ENCODE results near the gene RAB8A. TPM values are rescaled to one million over a fixed set of nuclear protein-coding genes. Genes with fewer than 3 reads are reported as not detected.

The RAB8A gene
- total and polyA plus RNA-seq, 9 of the 15 experiments (the other 6 are each of a cell fraction or from before 2014, with no cell fraction given) = 11.2 to 102 (median 53.2) TPM

DNA sequence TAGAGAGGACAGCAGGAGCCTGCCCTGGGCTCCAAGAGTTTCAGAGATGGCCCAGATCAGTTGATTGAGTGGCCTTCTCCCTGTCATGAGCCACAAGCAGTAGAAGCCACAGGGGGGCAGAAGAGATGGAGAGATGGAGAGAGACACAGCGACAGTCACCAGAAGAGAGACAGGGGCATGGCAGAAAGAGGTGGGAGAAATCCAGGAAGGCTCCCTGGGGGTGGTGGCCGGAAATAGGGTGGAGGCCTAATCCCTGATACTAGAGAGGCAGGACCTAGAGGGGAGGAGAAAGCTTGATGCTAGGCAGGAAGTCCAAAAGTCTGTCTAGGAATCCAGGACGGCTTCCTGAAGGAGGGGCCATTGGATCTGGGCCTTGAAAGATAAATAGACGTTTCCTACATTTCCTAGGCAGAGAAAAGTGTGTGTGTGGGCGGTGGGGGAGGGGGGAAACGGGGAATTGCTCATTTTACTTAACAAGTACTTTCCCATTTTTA lies 45.0 kb upstream of the RAB8A start (continued):
- TF ChIP-seq RFX1 (IDR thresholded peaks at IDR 0.05) (no peak), LCOR (CRISPR knock-in tag; IDR thresholded peaks at IDR 0.05) (no peak), PPARD (CRISPR knock-in tag; IDR thresholded peaks at IDR 0.05) (no peak), GTF2A2 (tag; IDR thresholded peaks at IDR 0.05) (no peak), NCOA4 (IDR thresholded peaks at IDR 0.05; ENCODE audit: partially characterized antibody) (no peak), SP1 (CRISPR knock-in tag; IDR thresholded peaks at IDR 0.05) (no peak; the same call in 1 of the 2 replicates), HNRNPUL1 (IDR thresholded peaks at IDR 0.05; ENCODE audit: low read length) (no peak), ZC3H8 (IDR thresholded peaks at IDR 0.05) (no peak), TOE1 (IDR thresholded peaks at IDR 0.05; ENCODE audit: borderline replicate concordance) (peak; percentile 73), TOE1 (CRISPR knock-in tag; IDR thresholded peaks at IDR 0.05; ENCODE audit: borderline replicate concordance, low read depth) (no peak), ATF1 (CRISPR knock-in tag; IDR thresholded peaks at IDR 0.05) (no peak), ATF1 (tag; IDR thresholded peaks at IDR 0.05) (0 out of 2 replicates have a peak, but pooled peaks have one; percentile 9), TAF9B (IDR thresholded peaks at IDR 0.05; ENCODE audit: partially characterized antibody) (no peak), ZNF146 (CRISPR knock-in tag; IDR thresholded peaks at IDR 0.05; ENCODE audit: unreplicated experiment) (no peak)
- TF ChIP-seq, protein P1, sequence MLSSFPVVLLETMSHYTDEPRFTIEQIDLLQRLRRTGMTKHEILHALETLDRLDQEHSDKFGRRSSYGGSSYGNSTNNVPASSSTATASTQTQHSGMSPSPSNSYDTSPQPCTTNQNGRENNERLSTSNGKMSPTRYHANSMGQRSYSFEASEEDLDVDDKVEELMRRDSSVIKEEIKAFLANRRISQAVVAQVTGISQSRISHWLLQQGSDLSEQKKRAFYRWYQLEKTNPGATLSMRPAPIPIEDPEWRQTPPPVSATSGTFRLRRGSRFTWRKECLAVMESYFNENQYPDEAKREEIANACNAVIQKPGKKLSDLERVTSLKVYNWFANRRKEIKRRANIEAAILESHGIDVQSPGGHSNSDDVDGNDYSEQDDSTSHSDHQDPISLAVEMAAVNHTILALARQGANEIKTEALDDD (IDR thresholded peaks at IDR 0.05) = no peak
